ENCODE data around the gene PLBD2.

Gene PLBD2

GRCh38 chr12:113393749-113394148 is 35.4 kb downstream of the PLBD2 start:
- no peak for DNase-seq (ENCODE audit: low read depth)

- DNase-seq (ENCODE audit: low read depth): no peak
Measured at GRCh38 chr12:113395119-113395518, 36.7 kb downstream of the PLBD2 start.

GRCh38 chr12:113396200-113396599 is 37.8 kb downstream of the PLBD2 start:
- DNase-seq (ENCODE audit: low read depth): no peak

- DNase-seq (ENCODE audit: low read depth): no peak
Measured at GRCh38 chr12:113396828-113397496, 38.6 kb downstream of the PLBD2 start.

- no peak for DNase-seq (ENCODE audit: low read depth)
Measured at GRCh38 chr12:113397497-113398197, 39.3 kb downstream of the PLBD2 start.

- DNase-seq (ENCODE audit: low read depth): no peak
Measured at GRCh38 chr12:113398346-113399290, 40.2 kb downstream of the PLBD2 start.

- no peak for DNase-seq (ENCODE audit: low read depth)
Measured at GRCh38 chr12:113399490-113399889, 41.1 kb downstream of the PLBD2 start.

- no peak for DNase-seq (ENCODE audit: low read depth)
Measured at GRCh38 chr12:113400362-113400761, 42.0 kb downstream of the PLBD2 start.

- DNase-seq (ENCODE audit: low read depth): no peak
Measured at GRCh38 chr12:113401066-113402000, 42.9 kb downstream of the PLBD2 start.

- DNase-seq (ENCODE audit: low read depth): no peak
Measured at GRCh38 chr12:113402586-113403260, 44.3 kb downstream of the PLBD2 start.

- peak; percentile 47 for DNase-seq (ENCODE audit: low read depth)
Measured at GRCh38 chr12:113403435-113404415, 45.3 kb downstream of the PLBD2 start, which contains the start of gene SDS. TSS of gene SDS (minus strand) at chr12:113403887. CDS start at chr12:113399708, 4,179 bp downstream.

- no peak for DNase-seq (ENCODE audit: low read depth)
Measured at GRCh38 chr12:113405694-113406093, 47.3 kb downstream of the PLBD2 start.

GRCh38 chr12:113407931-113408600 is 49.7 kb downstream of the PLBD2 start:
- peak; percentile 36 for DNase-seq (ENCODE audit: low read depth)

- DNase-seq (ENCODE audit: low read depth): no peak
Measured at GRCh38 chr12:113408756-113409298, 50.4 kb downstream of the PLBD2 start.

- DNase-seq (ENCODE audit: low read depth): no peak
Measured at GRCh38 chr12:113409462-113410124, 51.2 kb downstream of the PLBD2 start.

- DNase-seq (ENCODE audit: low read depth): no peak
Measured at GRCh38 chr12:113413488-113413939, 55.1 kb downstream of the PLBD2 start.

GRCh38 chr12:113414519-113415038 is 56.2 kb downstream of the PLBD2 start:
- DNase-seq (ENCODE audit: low read depth): no peak

All from fibroblast of the conjunctiva (primary cell).